HG03060 (cell line): Measurements from ENCODE around the gene FHOD3.

Experiments used
- ATAC-seq: cut with Tn5 transposase; IDR thresholded peaks from one replicate; pipeline ENCODE4 v1.9.1; 2021; ENCODE audit warnings: low read depth, moderate number of reproducible peaks; ENCODE audit not compliant: unreplicated experiment

Gene FHOD3

GRCh38 chr18:36295214-36295613, 2.3 kb upstream of the FHOD3 start:
- ATAC-seq, result no peak

GRCh38 chr18:36295880-36296301, 1.6 kb upstream of the FHOD3 start:
- ATAC-seq, result no peak

- no peak for ATAC-seq
Measured at GRCh38 chr18:36296650-36297416, 680 bp upstream of the FHOD3 start.

- no peak for ATAC-seq
Measured at GRCh38 chr18:36298126-36298741, 721 bp downstream of the FHOD3 start.

GRCh38 chr18:36299015-36299414, 1.5 kb downstream of the FHOD3 start:
- ATAC-seq, result no peak

- no peak for ATAC-seq
Measured at GRCh38 chr18:36300211-36300610, 2.7 kb downstream of the FHOD3 start.

- no peak for ATAC-seq
Measured at GRCh38 chr18:36301884-36302283, 4.4 kb downstream of the FHOD3 start.

GRCh38 chr18:36302676-36303075, 5.2 kb downstream of the FHOD3 start:
- no peak for ATAC-seq

GRCh38 chr18:36303211-36303844, 5.8 kb downstream of the FHOD3 start:
- ATAC-seq, result no peak

GRCh38 chr18:36304723-36305122, 7.2 kb downstream of the FHOD3 start:
- ATAC-seq, result no peak

GRCh38 chr18:36305375-36305774, 7.9 kb downstream of the FHOD3 start:
- ATAC-seq, result no peak

- ATAC-seq, result no peak
Measured at GRCh38 chr18:36307513-36307912, 10.0 kb downstream of the FHOD3 start.

GRCh38 chr18:36308711-36309435, 11.4 kb downstream of the FHOD3 start:
- no peak for ATAC-seq

- no peak for ATAC-seq
Measured at GRCh38 chr18:36309436-36310391, 12.2 kb downstream of the FHOD3 start.

GRCh38 chr18:36311026-36311570, 13.6 kb downstream of the FHOD3 start:
- no peak for ATAC-seq

GRCh38 chr18:36312806-36313395, 15.4 kb downstream of the FHOD3 start:
- no peak for ATAC-seq

- ATAC-seq, result no peak
Measured at GRCh38 chr18:36314098-36314497, 16.6 kb downstream of the FHOD3 start.

GRCh38 chr18:36314754-36315153, 17.2 kb downstream of the FHOD3 start:
- no peak for ATAC-seq

- no peak for ATAC-seq
Measured at GRCh38 chr18:36315736-36316135, 18.2 kb downstream of the FHOD3 start.
